Regular cardiac myocyte (primary cell): Measurements from ENCODE around the gene DPYSL4. TPM values are rescaled to one million over a fixed set of nuclear protein-coding genes. Genes with fewer than 3 reads are reported as not detected.

Experiments used
- total RNA-seq: library from RNA; depleted of rRNA; stranded (reverse); fragments of >200 nt; gene quantifications from 2 replicates; pipeline ENCODE4 v1.2.3, GENCODE V29; 2014

Gene DPYSL4
- 7.5 and 7.6 TPM in 2 replicates for total RNA-seq

GRCh38 chr10:132186488-132187429 is at the start of gene DPYSL4:
DPYSL4 (plus strand) TSS chr10:132186948; CDS start chr10:132187064, 116 bp downstream.

Other genes starting within 250 kb of the DPYSL4 start
- 327 and 384 TPM in 2 replicates for gene BNIP3, start 205.0 kb upstream of the DPYSL4 start, total RNA-seq
- under 0.01 TPM in 2 replicates for gene JAKMIP3, start 121.0 kb upstream of the DPYSL4 start, total RNA-seq
- 6.8 and 6.9 TPM in 2 replicates for gene STK32C, start 121.0 kb downstream of the DPYSL4 start, total RNA-seq
- 6.3 and 10.1 TPM in 2 replicates for gene LRRC27, start 145.2 kb downstream of the DPYSL4 start, total RNA-seq
- gene PWWP2B, start 210.3 kb downstream of the DPYSL4 start, total RNA-seq: 4.2 and 10.7 TPM in 2 replicates